HL-60 (cell line): Measurements from ENCODE around the gene C1orf167.

Source experiments
- GABPA ChIP-seq: IDR thresholded peaks from 2 replicates; pipeline ENCODE4 v1.6.1; 2012; ENCODE audit warnings: low read depth
- POLR2AphosphoS5 ChIP-seq: IDR thresholded peaks from 2 replicates; pipeline ENCODE4 v1.6.1; 2012; ENCODE audit warnings: low read depth
- TF ChIP-seq, protein P1 (sequence below): IDR thresholded peaks from one replicate; pipeline ENCODE4 v1.5.1; 2011; ENCODE audit warnings: low read length, control low read depth, inconsistent platforms; ENCODE audit not compliant: insufficient read depth
- TF ChIP-seq, protein P2 (sequence below): IDR thresholded peaks from 2 replicates; pipeline ENCODE4 v1.6.1; 2012; ENCODE audit warnings: low read depth; ENCODE audit not compliant: insufficient replicate concordance

DNA sequence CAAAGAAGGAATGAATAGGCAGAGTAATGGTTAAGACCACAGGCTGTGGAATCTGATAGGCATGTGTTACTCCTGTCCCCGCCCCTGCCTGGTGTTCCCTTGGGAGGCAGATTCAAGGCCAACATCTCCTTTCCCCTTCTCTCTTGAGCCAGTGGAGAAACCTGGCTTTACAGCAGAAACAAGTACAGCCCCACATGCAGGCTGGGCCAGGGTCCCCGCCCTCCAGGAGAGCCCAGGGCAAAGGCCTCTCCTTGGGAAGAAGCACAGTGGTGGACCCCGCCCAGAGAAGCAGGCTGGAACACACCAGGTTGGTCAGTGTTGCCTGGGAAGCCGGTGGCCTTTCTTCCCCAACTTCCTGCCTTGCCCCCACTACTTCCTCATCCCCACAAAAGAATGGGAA, 6.8 kb downstream of the C1orf167 start:
- TF ChIP-seq, protein P1, sequence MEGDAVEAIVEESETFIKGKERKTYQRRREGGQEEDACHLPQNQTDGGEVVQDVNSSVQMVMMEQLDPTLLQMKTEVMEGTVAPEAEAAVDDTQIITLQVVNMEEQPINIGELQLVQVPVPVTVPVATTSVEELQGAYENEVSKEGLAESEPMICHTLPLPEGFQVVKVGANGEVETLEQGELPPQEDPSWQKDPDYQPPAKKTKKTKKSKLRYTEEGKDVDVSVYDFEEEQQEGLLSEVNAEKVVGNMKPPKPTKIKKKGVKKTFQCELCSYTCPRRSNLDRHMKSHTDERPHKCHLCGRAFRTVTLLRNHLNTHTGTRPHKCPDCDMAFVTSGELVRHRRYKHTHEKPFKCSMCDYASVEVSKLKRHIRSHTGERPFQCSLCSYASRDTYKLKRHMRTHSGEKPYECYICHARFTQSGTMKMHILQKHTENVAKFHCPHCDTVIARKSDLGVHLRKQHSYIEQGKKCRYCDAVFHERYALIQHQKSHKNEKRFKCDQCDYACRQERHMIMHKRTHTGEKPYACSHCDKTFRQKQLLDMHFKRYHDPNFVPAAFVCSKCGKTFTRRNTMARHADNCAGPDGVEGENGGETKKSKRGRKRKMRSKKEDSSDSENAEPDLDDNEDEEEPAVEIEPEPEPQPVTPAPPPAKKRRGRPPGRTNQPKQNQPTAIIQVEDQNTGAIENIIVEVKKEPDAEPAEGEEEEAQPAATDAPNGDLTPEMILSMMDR, result no peak
- TF ChIP-seq, protein P2, sequence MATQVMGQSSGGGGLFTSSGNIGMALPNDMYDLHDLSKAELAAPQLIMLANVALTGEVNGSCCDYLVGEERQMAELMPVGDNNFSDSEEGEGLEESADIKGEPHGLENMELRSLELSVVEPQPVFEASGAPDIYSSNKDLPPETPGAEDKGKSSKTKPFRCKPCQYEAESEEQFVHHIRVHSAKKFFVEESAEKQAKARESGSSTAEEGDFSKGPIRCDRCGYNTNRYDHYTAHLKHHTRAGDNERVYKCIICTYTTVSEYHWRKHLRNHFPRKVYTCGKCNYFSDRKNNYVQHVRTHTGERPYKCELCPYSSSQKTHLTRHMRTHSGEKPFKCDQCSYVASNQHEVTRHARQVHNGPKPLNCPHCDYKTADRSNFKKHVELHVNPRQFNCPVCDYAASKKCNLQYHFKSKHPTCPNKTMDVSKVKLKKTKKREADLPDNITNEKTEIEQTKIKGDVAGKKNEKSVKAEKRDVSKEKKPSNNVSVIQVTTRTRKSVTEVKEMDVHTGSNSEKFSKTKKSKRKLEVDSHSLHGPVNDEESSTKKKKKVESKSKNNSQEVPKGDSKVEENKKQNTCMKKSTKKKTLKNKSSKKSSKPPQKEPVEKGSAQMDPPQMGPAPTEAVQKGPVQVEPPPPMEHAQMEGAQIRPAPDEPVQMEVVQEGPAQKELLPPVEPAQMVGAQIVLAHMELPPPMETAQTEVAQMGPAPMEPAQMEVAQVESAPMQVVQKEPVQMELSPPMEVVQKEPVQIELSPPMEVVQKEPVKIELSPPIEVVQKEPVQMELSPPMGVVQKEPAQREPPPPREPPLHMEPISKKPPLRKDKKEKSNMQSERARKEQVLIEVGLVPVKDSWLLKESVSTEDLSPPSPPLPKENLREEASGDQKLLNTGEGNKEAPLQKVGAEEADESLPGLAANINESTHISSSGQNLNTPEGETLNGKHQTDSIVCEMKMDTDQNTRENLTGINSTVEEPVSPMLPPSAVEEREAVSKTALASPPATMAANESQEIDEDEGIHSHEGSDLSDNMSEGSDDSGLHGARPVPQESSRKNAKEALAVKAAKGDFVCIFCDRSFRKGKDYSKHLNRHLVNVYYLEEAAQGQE, result no peak
- TF ChIP-seq POLR2AphosphoS5 (no peak), GABPA (no peak)
